H9 (cell line): ENCODE data around the gene SEMA5A. TPM values are rescaled to one million over a fixed set of nuclear protein-coding genes. Genes with fewer than 3 reads are reported as not detected.

Source experiments
- DNase-seq: peaks from one replicate; pipeline ENCODE4 v3.0.0-alpha.2; 2017
- H2AFZ ChIP-seq: one replicate; pipeline ENCODE4 v1.6.1; 2013; ENCODE audit warnings: mild to moderate bottlenecking, low read length, control low read depth, moderate library complexity
- H2AK5ac ChIP-seq: 2 replicates; pipeline ENCODE4 v1.6.1; 2013; ENCODE audit warnings: low read length, control low read depth, mixed read lengths; ENCODE audit not compliant: insufficient read length
- H2BK120ac ChIP-seq: one replicate; pipeline ENCODE4 v1.6.1; 2013; ENCODE audit warnings: low read depth, mild to moderate bottlenecking, low read length, control low read depth, inconsistent platforms; ENCODE audit not compliant: poor library complexity, severe bottlenecking
- H2BK12ac ChIP-seq: 2 replicates; pipeline ENCODE4 v1.6.1; 2013; ENCODE audit warnings: low read length, control low read depth, mixed read lengths, low read depth; ENCODE audit not compliant: insufficient read length
- H2BK15ac ChIP-seq: 2 replicates; pipeline ENCODE4 v1.6.1; 2013; ENCODE audit warnings: low read depth, low read length, control low read depth
- H2BK20ac ChIP-seq: one replicate; pipeline ENCODE4 v1.6.1; 2013; ENCODE audit warnings: low read depth, mild to moderate bottlenecking, low read length, control low read depth, inconsistent platforms; ENCODE audit not compliant: poor library complexity, severe bottlenecking
- H2BK5ac ChIP-seq: 2 replicates; pipeline ENCODE4 v1.6.1; 2013; ENCODE audit warnings: low read length, control low read depth, mixed read lengths; ENCODE audit not compliant: insufficient read length
- H3K14ac ChIP-seq: 2 replicates; pipeline ENCODE4 v1.6.1; 2013; ENCODE audit warnings: low read length, control low read depth; ENCODE audit not compliant: insufficient read depth
- H3K18ac ChIP-seq: 2 replicates; pipeline ENCODE4 v1.6.1; 2013; ENCODE audit warnings: low read depth, mild to moderate bottlenecking, mixed read lengths, low read length, control low read depth; ENCODE audit not compliant: insufficient read length
- H3K23ac ChIP-seq: 2 replicates; pipeline ENCODE4 v1.6.1; 2013; ENCODE audit warnings: low read length, control low read depth, mixed read lengths, low read depth; ENCODE audit not compliant: insufficient read length
- H3K23me2 ChIP-seq: 2 replicates; pipeline ENCODE4 v1.6.1; 2013; ENCODE audit warnings: low read depth, mild to moderate bottlenecking, mixed read lengths, low read length, control low read depth; ENCODE audit not compliant: insufficient read length, poor library complexity, severe bottlenecking
- H3K27ac ChIP-seq: 2 replicates; pipeline ENCODE4 v1.5.1; 2013; ENCODE audit warnings: low read length, control low read depth, mixed read lengths, low read depth; ENCODE audit not compliant: insufficient read length
- H3K27me3 ChIP-seq: 2 replicates; pipeline ENCODE4 v1.6.1; 2013; ENCODE audit warnings: low read length, control low read depth, inconsistent platforms; ENCODE audit not compliant: insufficient read depth
- H3K4ac ChIP-seq: 2 replicates; pipeline ENCODE4 v1.6.1; 2013; ENCODE audit warnings: low read depth, mild to moderate bottlenecking, control low read depth, inconsistent platforms, low read length, moderate library complexity
- H3K4me1 ChIP-seq: 2 replicates; pipeline ENCODE4 v1.6.1; 2013; ENCODE audit warnings: low read length, control low read depth, inconsistent platforms; ENCODE audit not compliant: insufficient read depth
- H3K4me2 ChIP-seq: 2 replicates; pipeline ENCODE4 v1.6.1; 2013; ENCODE audit warnings: low read length, control low read depth, mixed read lengths; ENCODE audit not compliant: insufficient read length, insufficient read depth
- H3K56ac ChIP-seq: 2 replicates; pipeline ENCODE4 v1.6.1; 2013; ENCODE audit warnings: low read depth, mild to moderate bottlenecking, mixed read lengths, low read length, control low read depth; ENCODE audit not compliant: insufficient read length
- H3K79me1 ChIP-seq: 2 replicates; pipeline ENCODE4 v1.6.1; 2013; ENCODE audit warnings: low read depth, mild to moderate bottlenecking, moderate library complexity, low read length, control low read depth, inconsistent platforms; ENCODE audit not compliant: insufficient read depth, poor library complexity, severe bottlenecking
- H3K79me2 ChIP-seq: 2 replicates; pipeline ENCODE4 v1.6.1; 2013; ENCODE audit warnings: low read length, control low read depth, inconsistent platforms; ENCODE audit not compliant: insufficient read depth
- H3K9ac ChIP-seq: 2 replicates; pipeline ENCODE4 v1.6.1; 2013; ENCODE audit warnings: low read length, control low read depth, mixed read lengths; ENCODE audit not compliant: insufficient read length; ENCODE audit errors: extremely low read depth
- H3K9me3 ChIP-seq: one replicate; pipeline ENCODE4 v1.6.1; 2013; ENCODE audit warnings: low read depth, low read length, inconsistent platforms; ENCODE audit not compliant: control insufficient read depth
- H3T11ph ChIP-seq: one replicate; pipeline ENCODE4 v1.6.1; 2013; ENCODE audit warnings: mild to moderate bottlenecking, low read length, control low read depth, inconsistent platforms
- H4K20me1 ChIP-seq: one replicate; pipeline ENCODE4 v1.6.1; 2013; ENCODE audit not compliant: control insufficient read depth, insufficient read length, insufficient read depth
- H4K5ac ChIP-seq: 2 replicates; pipeline ENCODE4 v1.6.1; 2013; ENCODE audit warnings: low read depth, mild to moderate bottlenecking, mixed read lengths, low read length, control low read depth; ENCODE audit not compliant: insufficient read length
- H4K8ac ChIP-seq: replicated peaks from 2 replicates; pipeline ENCODE4 v1.6.1; 2013; ENCODE audit warnings: low read length, control low read depth, mixed read lengths, low read depth; ENCODE audit not compliant: insufficient read length
- H4K91ac ChIP-seq: 2 replicates; pipeline ENCODE4 v1.6.1; 2013; ENCODE audit warnings: low read depth, mild to moderate bottlenecking, moderate library complexity, mixed read lengths, low read length, control low read depth; ENCODE audit not compliant: insufficient read length
- H3K27ac Mint-ChIP-seq, 3 experiments: 2 replicates in 2 of 3; 3 replicates in 1 of 3; pipeline ENCODE4 v1.8.0; 2020 to 2021; ENCODE audit warnings: mixed read lengths in 3 of 3, mild to moderate bottlenecking in 1 of 3, moderate library complexity in 1 of 3
- H3K27me3 Mint-ChIP-seq: 2 replicates; pipeline ENCODE4 v1.8.0; 2021; ENCODE audit warnings: low read depth, mild to moderate bottlenecking, moderate library complexity, mixed read lengths
- H3K36me3 Mint-ChIP-seq, 3 experiments: 2 replicates in 2 of 3; 3 replicates in 1 of 3; pipeline ENCODE4 v1.8.0; 2020 to 2021; ENCODE audit warnings: low read depth in 3 of 3, mixed read lengths in 3 of 3; ENCODE audit not compliant: insufficient read depth in 1 of 3
- H3K4me1 Mint-ChIP-seq, 2 experiments: 2 replicates each; pipeline ENCODE4 v1.8.0; 2020; ENCODE audit warnings: mixed read lengths in 2 of 2
- H3K4me3 Mint-ChIP-seq, 2 experiments: 2 replicates in 1 of 2; 3 replicates in 1 of 2; pipeline ENCODE4 v1.8.0; 2020 to 2021; ENCODE audit warnings: mild to moderate bottlenecking in 2 of 2, mixed read lengths in 2 of 2, moderate library complexity in 1 of 2
- H3K9me3 Mint-ChIP-seq, 2 experiments: 2 replicates in 1 of 2; 3 replicates in 1 of 2; pipeline ENCODE4 v1.8.0; 2020; ENCODE audit warnings: mild to moderate bottlenecking in 2 of 2, mixed read lengths in 2 of 2, moderate library complexity in 1 of 2
- WGBS: extraction: QIAGEN DNeasy Blood & Tissue Kit; methylation state at CpG from one replicate; pipeline ENCODE4 v1.1.7; 2013; ENCODE audit warnings: missing lambda C conversion rate, low lambda C conversion rate, mixed read lengths; ENCODE audit not compliant: insufficient read length; ENCODE audit errors: extremely low coverage; 5-methylcytosine and 5-hydroxymethylcytosine counted together
- total RNA-seq: library from RNA; stranded (reverse); gene quantifications from 2 replicates; pipeline ENCODE4 v1.2.1, GENCODE V29; 2021
- TF ChIP-seq, protein P1 (sequence below): fragments of 200-600 bp; sonication (generic); conservative IDR thresholded peaks from 3 replicates; pipeline ENCODE4 v1.8.0; 2021; ENCODE audit warnings: antibody characterized with exemption, mild to moderate bottlenecking

The SEMA5A gene
- total RNA-seq, 1 experiment from 2014 or later = 4.3 TPM

DNA sequence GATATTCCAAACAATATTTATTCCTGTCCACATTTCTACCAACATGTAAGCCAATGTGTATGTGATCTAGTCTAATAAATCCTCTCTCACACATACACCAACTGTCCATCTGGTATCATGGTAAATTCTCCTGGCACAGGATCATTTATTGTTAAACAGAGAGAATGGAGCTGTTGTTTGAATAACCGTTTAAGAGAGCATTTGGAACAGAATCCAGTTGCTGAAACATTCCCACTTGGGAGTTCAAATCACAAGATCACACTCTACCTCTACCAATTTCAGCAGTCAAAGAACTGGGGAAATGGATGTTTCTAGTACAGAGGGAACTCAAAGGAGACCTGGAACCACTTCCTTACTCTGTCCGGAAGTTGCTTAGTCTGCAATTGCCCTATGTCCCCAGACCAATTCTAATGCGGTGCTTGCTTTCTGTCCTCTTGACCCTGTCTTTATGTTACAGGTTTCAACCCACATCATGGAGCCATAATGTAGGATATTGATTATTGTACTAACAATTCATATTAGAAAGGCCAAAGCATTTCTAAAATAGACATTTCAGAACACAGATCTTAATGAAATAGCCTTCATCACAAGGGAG is 488.4 kb downstream of the SEMA5A start:
- DNase-seq = no peak
- Histone ChIP-seq H2BK12ac (no peak overlapping the region), H4K5ac (no peak overlapping the region), H3K56ac (no peak overlapping the region), H3K9ac (no peak overlapping the region), H3K4me2 (no peak overlapping the region), H2BK5ac (no peak overlapping the region), H3K9me3 (no peaks in the 10 kb centered on the region), H2AFZ (no peak overlapping the region), H3K79me1 (no peaks in the 10 kb centered on the region), H3T11ph (no peak overlapping the region), H3K23ac (no peak overlapping the region), H4K91ac (no peak overlapping the region), H3K27ac (no peak overlapping the region), H3K4me1 (no peaks in the 10 kb centered on the region), H2BK20ac (no peak overlapping the region), H4K8ac (no peak overlapping the region), H4K20me1 (no peaks in the 10 kb centered on the region), H2BK120ac (no peak overlapping the region), H3K18ac (no peak overlapping the region), H3K14ac (no peak overlapping the region), H3K4ac (no peak overlapping the region), H3K27me3 (no peaks in the 10 kb centered on the region), H2BK15ac (no peak overlapping the region), H2AK5ac (no peak overlapping the region), H3K23me2 (no peaks in the 10 kb centered on the region), H3K79me2 (no peaks in the 10 kb centered on the region)
- TF ChIP-seq, protein P1, sequence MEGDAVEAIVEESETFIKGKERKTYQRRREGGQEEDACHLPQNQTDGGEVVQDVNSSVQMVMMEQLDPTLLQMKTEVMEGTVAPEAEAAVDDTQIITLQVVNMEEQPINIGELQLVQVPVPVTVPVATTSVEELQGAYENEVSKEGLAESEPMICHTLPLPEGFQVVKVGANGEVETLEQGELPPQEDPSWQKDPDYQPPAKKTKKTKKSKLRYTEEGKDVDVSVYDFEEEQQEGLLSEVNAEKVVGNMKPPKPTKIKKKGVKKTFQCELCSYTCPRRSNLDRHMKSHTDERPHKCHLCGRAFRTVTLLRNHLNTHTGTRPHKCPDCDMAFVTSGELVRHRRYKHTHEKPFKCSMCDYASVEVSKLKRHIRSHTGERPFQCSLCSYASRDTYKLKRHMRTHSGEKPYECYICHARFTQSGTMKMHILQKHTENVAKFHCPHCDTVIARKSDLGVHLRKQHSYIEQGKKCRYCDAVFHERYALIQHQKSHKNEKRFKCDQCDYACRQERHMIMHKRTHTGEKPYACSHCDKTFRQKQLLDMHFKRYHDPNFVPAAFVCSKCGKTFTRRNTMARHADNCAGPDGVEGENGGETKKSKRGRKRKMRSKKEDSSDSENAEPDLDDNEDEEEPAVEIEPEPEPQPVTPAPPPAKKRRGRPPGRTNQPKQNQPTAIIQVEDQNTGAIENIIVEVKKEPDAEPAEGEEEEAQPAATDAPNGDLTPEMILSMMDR = no peak
- H3K36me3 Mint-ChIP-seq = no peaks in the 10 kb centered on the region; a peak in 2 of 7 replicates
- H3K4me1 Mint-ChIP-seq = no peaks in the 10 kb centered on the region
- H3K9me3 Mint-ChIP-seq = no peaks in the 10 kb centered on the region
- no CpG with 5 or more reads among the region's 3 CpGs for WGBS
- no peak overlapping the region for H3K27ac Mint-ChIP-seq
- H3K4me3 Mint-ChIP-seq = no peak overlapping the region
- no peaks in the 10 kb centered on the region for H3K27me3 Mint-ChIP-seq
